Coronary artery (tissue), 2 donors: Measurements from ENCODE around the gene RHOA.

Source experiments
- DNase-seq: peaks from one replicate; pipeline ENCODE4 v3.0.0-alpha.2; 2017; ENCODE audit warnings: low spot score
- H3K27ac ChIP-seq, 2 donors: fragments of 200-600 bp; sonication (generic); one replicate each; pipeline ENCODE4 v1.5.1; 2016 to 2019
- H3K4me3 ChIP-seq: fragments of 200-600 bp; sonication (generic); 2 replicates; pipeline ENCODE4 v1.5.1; 2016; ENCODE audit warnings: mild to moderate bottlenecking, moderate library complexity
- TF ChIP-seq, protein P1 (sequence below): fragments of 200-600 bp; sonication (generic); IDR thresholded peaks from one replicate; pipeline ENCODE4 v1.5.1; 2019; ENCODE audit warnings: antibody characterized with exemption

The RHOA gene

DNA sequence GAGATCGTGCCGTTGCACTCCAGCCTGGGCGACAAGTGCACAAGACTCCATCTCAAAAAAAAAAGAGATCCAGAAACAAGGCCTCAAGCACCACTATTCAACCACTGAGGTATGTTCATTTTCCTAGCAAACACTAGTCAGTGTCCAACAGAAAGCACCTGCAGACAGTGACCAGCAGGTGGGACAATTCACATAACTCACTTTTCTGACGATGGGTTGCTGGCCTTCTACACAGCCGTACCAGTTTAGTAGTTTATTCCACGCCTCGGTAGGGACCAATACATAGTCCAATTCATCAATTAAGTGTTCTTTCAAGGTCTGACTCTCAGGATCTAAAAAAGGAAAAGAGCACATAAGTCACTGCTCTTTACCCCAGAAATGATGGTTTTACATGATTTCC, 84.3 kb downstream of the RHOA start:
- DNase-seq, result no peak
- H3K27ac ChIP-seq, result no peak overlapping the region
- no peak overlapping the region for H3K4me3 ChIP-seq
- TF ChIP-seq, protein P1, sequence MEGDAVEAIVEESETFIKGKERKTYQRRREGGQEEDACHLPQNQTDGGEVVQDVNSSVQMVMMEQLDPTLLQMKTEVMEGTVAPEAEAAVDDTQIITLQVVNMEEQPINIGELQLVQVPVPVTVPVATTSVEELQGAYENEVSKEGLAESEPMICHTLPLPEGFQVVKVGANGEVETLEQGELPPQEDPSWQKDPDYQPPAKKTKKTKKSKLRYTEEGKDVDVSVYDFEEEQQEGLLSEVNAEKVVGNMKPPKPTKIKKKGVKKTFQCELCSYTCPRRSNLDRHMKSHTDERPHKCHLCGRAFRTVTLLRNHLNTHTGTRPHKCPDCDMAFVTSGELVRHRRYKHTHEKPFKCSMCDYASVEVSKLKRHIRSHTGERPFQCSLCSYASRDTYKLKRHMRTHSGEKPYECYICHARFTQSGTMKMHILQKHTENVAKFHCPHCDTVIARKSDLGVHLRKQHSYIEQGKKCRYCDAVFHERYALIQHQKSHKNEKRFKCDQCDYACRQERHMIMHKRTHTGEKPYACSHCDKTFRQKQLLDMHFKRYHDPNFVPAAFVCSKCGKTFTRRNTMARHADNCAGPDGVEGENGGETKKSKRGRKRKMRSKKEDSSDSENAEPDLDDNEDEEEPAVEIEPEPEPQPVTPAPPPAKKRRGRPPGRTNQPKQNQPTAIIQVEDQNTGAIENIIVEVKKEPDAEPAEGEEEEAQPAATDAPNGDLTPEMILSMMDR, result no peak

DNA sequence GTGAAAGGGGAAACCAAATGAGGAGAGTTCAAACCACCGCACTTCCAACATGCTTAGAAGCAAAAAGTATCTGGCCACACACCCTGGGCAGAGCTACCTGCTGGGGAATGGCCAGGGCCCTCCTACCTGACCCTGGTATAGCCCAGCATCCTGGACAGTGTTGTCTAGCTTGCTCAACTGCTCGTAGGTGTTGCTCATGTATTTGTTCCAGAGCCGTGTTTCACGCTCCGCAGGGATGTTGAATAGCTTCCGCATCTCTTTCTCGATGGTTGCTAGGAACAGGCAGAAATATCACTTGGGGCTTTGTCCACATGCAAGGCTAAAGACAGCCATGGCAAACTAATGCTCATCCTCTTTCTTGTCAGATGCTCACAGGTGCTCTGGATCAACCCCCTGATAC, 87.0 kb downstream of the RHOA start:
- DNase-seq, result no peak
- TF ChIP-seq, protein P1, result no peak

DNA sequence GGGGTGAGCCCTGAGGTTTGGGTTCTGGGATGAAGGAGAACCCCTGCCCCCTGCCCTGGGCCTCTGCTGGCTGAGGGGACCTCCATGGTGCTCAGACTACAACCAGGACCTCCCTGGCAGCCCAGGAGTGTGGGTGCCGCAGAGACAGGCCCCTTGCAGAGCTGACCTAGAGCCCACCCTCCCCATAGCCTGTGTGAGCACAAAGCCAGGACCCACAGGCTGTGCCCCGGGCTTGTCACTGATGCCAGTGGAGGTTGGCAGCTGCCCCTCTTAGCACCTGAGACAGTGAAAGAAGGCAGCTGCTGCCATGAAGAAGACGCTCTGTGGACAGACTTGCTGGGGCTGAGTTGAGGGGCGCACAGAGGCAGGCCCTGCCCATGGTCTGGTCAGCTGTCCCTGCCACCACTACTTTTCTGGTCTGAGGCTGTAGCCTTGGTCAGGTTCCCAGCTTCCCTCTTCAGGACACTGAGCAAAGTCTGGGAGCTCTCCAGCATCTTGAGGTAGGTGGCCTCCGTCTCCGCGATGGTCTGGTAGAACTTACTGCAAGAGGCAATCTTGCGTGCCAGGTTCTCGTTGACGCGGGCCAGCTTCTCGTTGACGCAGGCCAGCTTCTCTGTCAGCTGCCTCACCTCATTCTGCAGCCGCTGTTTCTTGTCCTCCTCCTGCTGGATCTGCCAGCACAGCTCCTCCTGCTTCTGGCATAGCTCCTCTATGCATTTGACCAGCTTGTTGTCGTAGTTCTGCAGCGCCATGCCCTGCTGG, 94.9 kb downstream of the RHOA start:
- no peak for DNase-seq
- no peak overlapping the region for H3K27ac ChIP-seq
- TF ChIP-seq, protein P1, result no peak

More for the DNA sequence above, 87.0 kb downstream of the RHOA start:
- H3K4me3 ChIP-seq, result no peak overlapping the region
- H3K27ac ChIP-seq, result no peak overlapping the region

DNA sequence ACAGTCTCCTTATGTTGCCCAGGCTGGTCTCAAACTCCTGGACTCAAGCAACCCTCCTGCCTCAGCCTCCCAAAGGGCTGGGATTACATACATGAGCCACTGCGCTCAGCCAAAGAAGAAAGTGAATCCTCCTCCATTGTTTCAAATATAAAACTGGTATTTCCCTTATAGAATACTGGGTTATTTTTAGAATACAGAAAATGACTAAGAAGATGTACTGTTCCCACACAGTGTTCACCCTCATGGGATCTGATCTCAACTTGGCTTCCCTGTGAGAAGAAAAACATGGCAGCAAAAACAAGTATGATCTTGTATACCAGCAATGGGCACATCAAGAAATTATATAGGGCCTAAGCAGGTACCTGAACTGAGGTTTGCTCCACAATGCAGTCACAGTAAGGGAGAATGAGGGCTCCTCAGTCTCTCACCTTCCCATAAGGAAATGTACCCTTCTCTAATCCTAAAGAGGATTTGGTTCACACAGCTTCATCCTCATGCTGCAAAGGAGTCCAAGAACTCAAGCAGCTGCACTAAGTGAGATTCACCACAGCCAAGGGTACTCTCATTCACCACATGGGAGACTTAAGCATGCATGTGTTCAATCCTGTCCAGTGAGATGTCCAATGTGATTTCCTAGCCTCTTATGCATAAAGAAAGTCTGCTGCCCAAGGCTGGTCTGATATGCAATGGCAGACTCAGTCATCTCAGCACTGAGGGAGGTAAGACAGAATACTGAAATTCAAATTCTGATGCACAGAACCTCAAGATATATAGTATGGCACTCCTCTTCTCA, 97.7 kb downstream of the RHOA start:
- H3K27ac ChIP-seq, result no peak overlapping the region
- no peak for DNase-seq
- TF ChIP-seq, protein P1, result no peak
- no peak overlapping the region for H3K4me3 ChIP-seq

More for the DNA sequence above, 94.9 kb downstream of the RHOA start:
- no peak overlapping the region for H3K4me3 ChIP-seq

DNA sequence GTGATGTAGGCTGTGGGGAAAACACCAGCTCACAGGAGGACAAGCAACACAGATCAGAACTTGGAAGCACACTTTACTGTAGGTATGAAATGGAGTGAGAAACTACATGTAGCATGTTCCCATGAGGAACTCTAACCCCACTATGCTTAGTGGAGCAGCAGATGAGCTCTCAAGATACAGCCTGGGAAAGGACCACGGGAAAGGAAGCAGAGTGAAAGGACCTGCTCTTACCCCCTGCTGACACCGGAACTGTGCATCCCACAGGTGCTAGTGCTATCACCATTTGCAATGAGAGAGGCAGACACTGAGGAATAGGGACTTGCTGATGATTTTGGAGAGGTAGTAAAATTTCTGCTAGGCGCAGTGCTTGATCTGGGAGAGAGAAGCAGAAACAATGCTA, 100.5 kb downstream of the RHOA start:
- TF ChIP-seq, protein P1, result no peak
- DNase-seq, result no peak
- Histone ChIP-seq H3K4me3 (no peak overlapping the region), H3K27ac (no peak overlapping the region)

DNA sequence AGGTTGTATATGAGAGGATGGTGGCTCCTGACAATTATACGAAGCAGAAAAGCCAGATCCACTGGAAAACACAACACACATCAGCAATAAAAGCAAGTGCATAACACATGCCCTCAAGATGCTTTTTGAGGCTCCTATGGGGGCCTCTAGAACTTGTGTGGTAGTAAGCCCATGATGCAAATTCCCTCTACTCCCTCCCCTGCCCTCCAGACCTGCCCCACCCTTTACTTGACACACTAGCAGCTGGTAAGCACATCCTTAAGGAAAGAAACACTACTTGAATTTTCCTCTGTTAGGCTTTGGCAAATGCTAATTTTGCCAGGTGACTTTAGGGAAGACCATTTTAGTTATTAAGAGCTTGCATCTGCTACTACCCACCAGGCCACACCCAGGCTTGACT, 101.1 kb downstream of the RHOA start:
- H3K27ac ChIP-seq, result no peak overlapping the region
- TF ChIP-seq, protein P1, result no peak
- no peak for DNase-seq

More for the DNA sequence above, 101.1 kb downstream of the RHOA start:
- no peak overlapping the region for H3K4me3 ChIP-seq
